ENCODE data around the gene KDM5B.

The KDM5B gene

GRCh38 chr1:202685641-202686040, 122.6 kb downstream of the KDM5B start:
- DNase-seq (ENCODE audit: low spot score), result no peak

DNA sequence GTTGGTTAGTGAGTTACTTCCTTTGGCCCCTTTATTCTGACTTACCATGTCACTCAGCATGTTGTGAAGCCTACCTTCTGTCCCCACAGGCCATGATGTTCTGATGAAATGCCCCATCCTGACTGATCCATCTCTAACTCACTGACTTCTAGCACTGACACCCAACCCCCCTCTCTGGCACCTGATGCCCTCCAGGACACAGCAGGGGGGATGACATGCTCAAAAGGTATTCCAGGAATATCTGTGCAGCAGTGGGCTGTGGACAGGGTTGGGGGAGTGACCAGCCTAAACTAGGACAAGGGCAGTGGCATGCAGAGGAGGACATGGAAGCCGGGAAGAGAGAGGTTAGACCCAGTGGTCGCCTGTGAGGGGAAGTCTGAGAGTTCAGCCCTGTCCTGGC, 123.5 kb downstream of the KDM5B start:
- no peak for DNase-seq (ENCODE audit: low spot score)

- DNase-seq (ENCODE audit: low spot score), result no peak
Measured at GRCh38 chr1:202683029-202683428, 125.2 kb downstream of the KDM5B start.

DNA sequence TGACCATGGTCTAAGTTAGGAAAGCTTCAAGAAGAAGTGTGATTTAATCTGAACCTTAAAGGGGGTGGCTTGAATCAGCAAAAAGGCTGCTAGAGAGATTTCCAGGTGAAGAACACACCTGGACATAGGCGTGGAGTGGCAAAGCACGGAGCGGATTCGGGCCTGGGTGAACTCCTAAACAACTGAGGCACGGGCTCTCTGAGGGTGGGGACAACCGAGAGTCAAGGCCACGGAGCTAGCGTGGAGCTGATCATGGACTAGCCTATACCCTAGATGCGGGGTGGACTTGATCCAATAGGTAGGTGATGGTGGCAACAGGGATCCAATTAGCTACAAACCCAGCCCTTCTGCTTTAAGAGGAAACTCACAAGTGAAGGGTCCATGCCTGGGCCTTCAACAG, 125.7 kb downstream of the KDM5B start:
- DNase-seq (ENCODE audit: low spot score), result no peak

DNA sequence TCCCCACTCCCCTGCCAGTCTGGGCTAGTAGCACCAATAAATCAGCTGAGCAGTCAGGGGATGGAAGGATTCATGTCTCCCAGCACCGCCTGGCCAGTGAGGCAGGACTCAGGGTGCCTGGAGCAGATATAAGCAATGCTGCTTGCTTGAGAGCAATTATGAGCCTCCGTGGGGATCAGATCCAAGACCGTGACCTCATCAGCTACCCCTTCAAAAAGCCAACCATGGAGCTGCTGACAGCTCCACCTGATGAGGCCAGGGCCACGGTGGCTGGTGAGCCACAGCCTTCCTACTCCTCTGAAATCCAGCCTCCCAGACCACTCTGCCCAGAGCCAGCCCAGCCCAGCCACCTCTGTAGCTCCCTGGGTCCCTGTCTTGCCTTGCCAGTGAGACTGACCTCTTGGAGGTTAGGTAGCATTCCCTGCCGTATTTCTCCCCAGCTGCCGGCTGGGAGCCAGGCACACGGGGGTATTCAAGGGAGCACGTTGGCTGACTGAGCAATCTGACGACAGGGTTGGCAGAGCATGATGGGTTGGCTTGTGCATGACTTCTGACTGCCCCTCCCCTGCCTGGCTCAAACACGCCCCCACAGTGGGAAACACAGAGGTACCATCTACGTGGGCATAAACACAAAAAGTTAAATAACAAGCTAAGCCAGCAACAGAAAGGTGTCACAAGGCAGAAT, 126.3 kb downstream of the KDM5B start:
- no peak for DNase-seq (ENCODE audit: low spot score)

DNA sequence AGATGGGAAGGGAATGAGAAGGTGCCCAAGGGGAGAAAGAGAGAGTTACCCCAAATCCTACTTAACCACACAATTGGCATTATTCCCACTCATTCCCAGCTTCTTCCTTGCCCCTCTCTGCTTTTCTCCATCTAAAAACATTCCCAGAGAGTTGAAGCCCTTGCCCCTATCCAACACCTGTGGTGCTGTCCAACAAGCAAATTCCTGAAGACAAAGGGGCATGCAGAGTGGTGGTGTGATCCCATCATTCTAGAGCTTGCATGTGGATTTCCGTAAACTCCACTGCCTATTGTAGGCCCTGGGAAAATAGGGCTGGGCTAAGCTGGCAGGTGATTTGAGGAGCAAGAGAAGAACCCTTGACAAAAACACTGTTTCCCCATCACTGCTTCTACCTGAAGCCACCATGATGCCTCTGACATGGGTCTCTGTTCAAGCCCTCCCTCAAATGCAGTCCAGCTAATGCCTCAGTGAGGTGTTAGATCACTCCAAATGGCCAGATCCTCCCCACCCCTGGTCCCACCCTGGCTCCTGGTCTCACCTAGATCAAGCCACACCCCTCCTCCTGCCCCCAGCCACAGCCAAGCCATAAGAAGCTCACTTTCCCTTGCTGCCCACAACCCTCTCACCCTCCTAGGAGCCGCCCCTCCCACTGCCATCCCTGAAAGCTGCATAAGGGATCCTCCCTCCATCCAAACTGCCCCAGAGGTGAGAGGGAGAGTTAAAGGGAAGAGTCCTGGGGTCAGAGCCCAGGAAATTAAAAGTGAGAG, 127.5 kb downstream of the KDM5B start:
- no peak for DNase-seq (ENCODE audit: low spot score)

DNA sequence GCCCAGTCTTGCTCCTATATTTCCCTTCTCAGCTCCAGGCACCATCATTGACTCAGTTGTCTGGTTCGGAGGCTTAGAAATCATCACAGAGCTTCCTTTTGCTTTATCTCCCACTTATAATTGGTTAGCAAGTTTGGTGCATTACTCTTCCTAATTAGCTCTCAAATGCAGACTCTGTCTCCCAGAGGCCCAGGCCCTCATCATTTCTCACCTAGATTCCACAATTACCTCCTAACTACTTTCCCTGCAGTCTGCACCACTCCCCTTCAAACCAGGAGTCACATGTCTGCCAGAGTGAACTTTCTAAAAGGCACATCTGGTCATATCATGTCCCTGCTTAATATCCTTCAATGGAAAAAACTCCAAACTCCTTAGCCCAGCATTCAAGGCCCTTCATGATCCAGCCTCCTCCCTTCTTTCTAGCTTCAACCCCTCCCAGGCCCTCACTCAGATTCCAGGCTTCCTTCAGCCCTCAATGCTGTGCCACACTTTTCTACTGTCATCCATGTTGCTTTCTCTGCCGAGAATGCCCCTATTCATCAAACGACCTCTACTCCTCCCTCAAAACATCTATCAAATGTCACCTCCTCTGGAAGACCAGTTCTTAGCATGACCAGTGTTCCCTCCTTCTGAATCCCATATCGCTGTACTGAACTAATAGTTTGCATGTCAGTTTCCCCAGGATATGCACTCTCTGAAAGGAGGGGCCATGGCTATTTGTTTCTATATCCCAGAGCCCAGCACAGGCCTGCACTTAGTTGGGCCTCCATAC, 128.6 kb downstream of the KDM5B start:
- DNase-seq (ENCODE audit: low spot score), result no peak

DNA sequence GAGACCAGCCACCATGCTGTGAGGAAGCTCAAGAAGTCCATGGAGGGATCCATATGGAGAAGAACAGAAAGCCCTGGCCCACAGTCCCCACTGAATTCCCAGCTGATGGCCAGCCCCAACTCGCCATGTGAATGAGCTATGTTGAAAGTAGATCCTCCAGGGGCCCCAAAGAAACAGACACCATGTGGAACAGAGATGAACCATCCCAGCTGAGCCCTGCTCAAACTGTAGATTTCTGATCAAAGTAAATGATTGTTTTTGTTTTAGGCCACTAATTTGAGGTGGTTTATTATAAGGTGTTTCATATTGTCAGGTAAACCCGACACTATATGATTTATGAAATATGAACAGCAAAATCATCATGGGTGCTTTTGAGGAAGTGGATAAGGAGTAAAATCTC, 130.8 kb downstream of the KDM5B start:
- DNase-seq (ENCODE audit: low spot score), result no peak
